K562 (cell line): Measurements from ENCODE around the gene BLVRA. TPM values are rescaled to one million over a fixed set of nuclear protein-coding genes. Genes with fewer than 3 reads are reported as not detected.

Experiments
- CBFA2T2 ChIP-seq: fragments of 450-650 bp; conservative IDR thresholded peaks from 2 replicates; pipeline ENCODE4 v1.6.1; 2017; ENCODE audit warnings: mild to moderate bottlenecking
- CXXC5 ChIP-seq: fragments of 250-450 bp; sonication (Bioruptor Pico); IDR thresholded peaks from 2 replicates; pipeline ENCODE4 v1.8.0; 2022; ENCODE audit warnings: inconsistent platforms, mild to moderate bottlenecking, moderate library complexity
- GATA2 ChIP-seq: sonication (generic); formaldehyde crosslinking; IDR thresholded peaks from 2 replicates; pipeline ENCODE4 v1.4.0; 2020; ENCODE audit warnings: mild to moderate bottlenecking, missing genetic modification reagents
- HNRNPUL1 ChIP-seq: fragments of 200-400 bp; formaldehyde crosslinking; IDR thresholded peaks from 2 replicates; pipeline ENCODE4 v1.6.1; 2017; ENCODE audit warnings: low read length
- KLF6 ChIP-seq: fragments of 250-450 bp; sonication (Bioruptor Pico); IDR thresholded peaks from 2 replicates; pipeline ENCODE4 v1.4.0; 2020; ENCODE audit warnings: mild to moderate bottlenecking, moderate library complexity, borderline replicate concordance
- SIN3A ChIP-seq, 2 experiments: fragments of 150-350 bp in 1 of 2; IDR thresholded peaks; 2 replicates each; pipeline ENCODE4 v1.6.1; 2011 to 2016; ENCODE audit warnings: borderline replicate concordance in 2 of 2, low read depth in 2 of 2, low read length in 2 of 2, mild to moderate bottlenecking in 2 of 2, moderate library complexity in 2 of 2; ENCODE audit not compliant: control insufficient read depth in 1 of 2
- SMARCC2 ChIP-seq: fragments of 450-650 bp; IDR thresholded peaks from 2 replicates; pipeline ENCODE4 v1.6.1; 2017; ENCODE audit warnings: antibody characterized with exemption, moderate library complexity, mild to moderate bottlenecking, low read depth
- STAT5B ChIP-seq: fragments of 250-450 bp; sonication (Bioruptor Pico); IDR thresholded peaks from 2 replicates; pipeline ENCODE4 v1.8.0; 2021; ENCODE audit warnings: mild to moderate bottlenecking, inconsistent platforms
- TAF7 ChIP-seq: fragments of 450-650 bp; IDR thresholded peaks from 2 replicates; pipeline ENCODE4 v1.6.1; 2016; ENCODE audit warnings: missing genetic modification characterization, missing compliant biosample characterization
- TEAD4 ChIP-seq, 2 experiments: sonication (generic) in 1 of 2; formaldehyde crosslinking in 1 of 2; IDR thresholded peaks; 2 replicates each; pipeline versions ENCODE4 v1.6.1 to v1.8.0; 2012 to 2022; ENCODE audit warnings: borderline replicate concordance in 1 of 2, inconsistent platforms in 1 of 2, low read length in 1 of 2, mild to moderate bottlenecking in 1 of 2, missing genetic modification reagents in 1 of 2
- ZC3H11A ChIP-seq: IDR thresholded peaks from 2 replicates; pipeline ENCODE4 v1.6.1; 2012; ENCODE audit warnings: low read depth, low read length, improper control_type of control experiment
- ZKSCAN3 ChIP-seq: fragments of 250-450 bp; sonication (Bioruptor Pico); IDR thresholded peaks from 2 replicates; pipeline ENCODE4 v1.4.0; 2020
- polyA plus RNA-seq, 8 experiments: library from polyadenylated mRNA; depleted of rRNA in 4 of 8; stranded (reverse) in 5 of 8; unstranded in 3 of 8; fragments of >200 nt; fragmentation: Nextera tagmentation in 2 of 8; fragmentation: Illumina TruSeq in 1 of 8; extraction: Ambion mirVana in 2 of 8; extraction: Trizol in 1 of 8; gene quantifications; 2 replicates each; pipeline versions ENCODE4 v1.2.1 to v1.2.3, GENCODE V29; 2011 to 2014; ENCODE audit warnings: inconsistent platforms in 1 of 8, missing spikeins in 1 of 8
- total RNA-seq, 7 experiments: library from RNA; depleted of rRNA in 6 of 7; stranded (reverse); fragments of >200 nt in 6 of 7; fragmentation: Illumina TruSeq in 2 of 7; extraction: Trizol in 2 of 7; gene quantifications; 2 replicates each; pipeline versions ENCODE4 v1.2.1 to v1.2.3, GENCODE V29; 2011 to 2021; ENCODE audit warnings: low replicate concordance in 1 of 7
- TF ChIP-seq, protein P1 (sequence below), 2 experiments: fragments of 450-650 bp in 1 of 2; sonication (generic) in 1 of 2; formaldehyde crosslinking in 1 of 2; IDR thresholded peaks in 1 of 2; conservative IDR thresholded peaks in 1 of 2; 2 replicates each; pipeline versions ENCODE4 v1.6.1 to v1.8.1; 2016 to 2023; ENCODE audit warnings: mild to moderate bottlenecking in 2 of 2, moderate library complexity in 2 of 2, inconsistent platforms in 1 of 2, missing genetic modification reagents in 1 of 2
- TF ChIP-seq, protein P2 (sequence below): fragments of 450-650 bp; formaldehyde crosslinking; conservative IDR thresholded peaks from 2 replicates; pipeline ENCODE4 v1.4.0; 2022; ENCODE audit warnings: mild to moderate bottlenecking, missing genetic modification characterization
- TF ChIP-seq, protein P3 (sequence below): sonication (generic); formaldehyde crosslinking; IDR thresholded peaks from 2 replicates; pipeline ENCODE4 v1.8.1; 2023; ENCODE audit warnings: missing genetic modification reagents, mild to moderate bottlenecking, borderline replicate concordance
- TF ChIP-seq, protein P4 (sequence below), 3 experiments: IDR thresholded peaks in 2 of 3; conservative IDR thresholded peaks in 1 of 3; 2 replicates each; pipeline ENCODE4 v1.5.1; 2011 to 2012; ENCODE audit warnings: low read length in 3 of 3, mild to moderate bottlenecking in 3 of 3, control low read depth in 2 of 3, improper control_type of control experiment in 1 of 3, inconsistent platforms in 1 of 3, low read depth in 1 of 3, mixed read lengths in 1 of 3, moderate library complexity in 1 of 3; ENCODE audit not compliant: insufficient read depth in 2 of 3

The BLVRA gene
- total and polyA plus RNA-seq, 9 of the 15 experiments (the other 6 are each of a cell fraction or from before 2014, with no cell fraction given) = 48.5 to 147 (median 61.5) TPM

DNA sequence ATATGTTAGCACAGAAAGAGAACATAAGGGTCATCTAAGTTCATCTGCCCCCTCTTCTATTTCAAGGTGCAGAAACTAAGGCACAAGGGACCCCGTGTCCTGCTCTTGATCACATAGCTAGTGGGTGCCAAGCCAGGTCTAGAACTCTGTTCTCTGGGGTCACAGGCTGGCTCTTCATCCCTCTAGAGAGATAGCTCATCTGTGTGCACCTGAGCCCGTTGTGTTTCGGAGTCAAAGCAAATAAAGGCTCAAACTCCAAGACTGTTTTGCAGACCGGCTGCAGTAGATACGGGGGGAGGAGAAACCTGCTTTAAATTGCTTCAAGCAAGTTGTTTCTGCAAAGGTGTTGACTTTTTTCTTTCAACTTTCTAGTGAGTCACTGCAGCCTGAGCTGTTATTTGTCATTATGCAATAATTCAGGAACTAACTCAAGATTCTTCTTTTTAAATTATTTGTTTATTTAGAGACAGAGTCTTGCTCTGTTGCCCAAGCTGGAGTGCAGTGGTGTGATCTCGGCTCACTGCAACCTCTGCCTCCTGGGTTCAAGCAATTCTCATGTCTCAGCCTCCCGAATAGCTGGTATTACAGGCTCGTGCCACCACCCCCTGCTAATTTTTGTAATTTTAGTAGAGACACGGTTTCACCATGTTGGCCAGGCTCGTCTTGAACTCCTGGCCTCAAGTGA lies 6.5 kb downstream of the BLVRA start (continued):
- no peak for TF ChIP-seq CBFA2T2
- TF ChIP-seq TEAD4 (IDR thresholded peaks at IDR 0.05; ENCODE audit: low read length) = no peak
- no peak for TF ChIP-seq TEAD4 (CRISPR knock-in tag; IDR thresholded peaks at IDR 0.05; ENCODE audit: borderline replicate concordance)
- TF ChIP-seq TAF7 = no peak
- no peak for TF ChIP-seq STAT5B (CRISPR knock-in tag)
- no peak for TF ChIP-seq ZC3H11A
- no peak for TF ChIP-seq KLF6
- TF ChIP-seq CXXC5 (CRISPR knock-in tag) = no peak
- TF ChIP-seq, protein P1, sequence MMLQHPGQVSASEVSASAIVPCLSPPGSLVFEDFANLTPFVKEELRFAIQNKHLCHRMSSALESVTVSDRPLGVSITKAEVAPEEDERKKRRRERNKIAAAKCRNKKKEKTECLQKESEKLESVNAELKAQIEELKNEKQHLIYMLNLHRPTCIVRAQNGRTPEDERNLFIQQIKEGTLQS (IDR thresholded peaks at IDR 0.05) = peak; percentile 61; the same call in 1 of the 2 replicates
- TF ChIP-seq, protein P1 (CRISPR knock-in tag; conservative IDR thresholded peaks at IDR 0.05) = no peak
- TF ChIP-seq SMARCC2 = 0 out of 2 replicates have a peak, but pooled peaks have one; percentile 46
- no peak for TF ChIP-seq GATA2 (CRISPR knock-in tag)
- TF ChIP-seq ZKSCAN3 (CRISPR knock-in tag) = no peak
- TF ChIP-seq, protein P2, sequence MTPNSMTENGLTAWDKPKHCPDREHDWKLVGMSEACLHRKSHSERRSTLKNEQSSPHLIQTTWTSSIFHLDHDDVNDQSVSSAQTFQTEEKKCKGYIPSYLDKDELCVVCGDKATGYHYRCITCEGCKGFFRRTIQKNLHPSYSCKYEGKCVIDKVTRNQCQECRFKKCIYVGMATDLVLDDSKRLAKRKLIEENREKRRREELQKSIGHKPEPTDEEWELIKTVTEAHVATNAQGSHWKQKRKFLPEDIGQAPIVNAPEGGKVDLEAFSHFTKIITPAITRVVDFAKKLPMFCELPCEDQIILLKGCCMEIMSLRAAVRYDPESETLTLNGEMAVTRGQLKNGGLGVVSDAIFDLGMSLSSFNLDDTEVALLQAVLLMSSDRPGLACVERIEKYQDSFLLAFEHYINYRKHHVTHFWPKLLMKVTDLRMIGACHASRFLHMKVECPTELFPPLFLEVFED = no peak
- no peak for TF ChIP-seq HNRNPUL1
- TF ChIP-seq SIN3A (IDR thresholded peaks at IDR 0.05; ENCODE audit: borderline replicate concordance in 2 of 2, control insufficient read depth in 1 of 2, low read depth in 2 of 2, low read length in 2 of 2) = no peak
- TF ChIP-seq, protein P3, sequence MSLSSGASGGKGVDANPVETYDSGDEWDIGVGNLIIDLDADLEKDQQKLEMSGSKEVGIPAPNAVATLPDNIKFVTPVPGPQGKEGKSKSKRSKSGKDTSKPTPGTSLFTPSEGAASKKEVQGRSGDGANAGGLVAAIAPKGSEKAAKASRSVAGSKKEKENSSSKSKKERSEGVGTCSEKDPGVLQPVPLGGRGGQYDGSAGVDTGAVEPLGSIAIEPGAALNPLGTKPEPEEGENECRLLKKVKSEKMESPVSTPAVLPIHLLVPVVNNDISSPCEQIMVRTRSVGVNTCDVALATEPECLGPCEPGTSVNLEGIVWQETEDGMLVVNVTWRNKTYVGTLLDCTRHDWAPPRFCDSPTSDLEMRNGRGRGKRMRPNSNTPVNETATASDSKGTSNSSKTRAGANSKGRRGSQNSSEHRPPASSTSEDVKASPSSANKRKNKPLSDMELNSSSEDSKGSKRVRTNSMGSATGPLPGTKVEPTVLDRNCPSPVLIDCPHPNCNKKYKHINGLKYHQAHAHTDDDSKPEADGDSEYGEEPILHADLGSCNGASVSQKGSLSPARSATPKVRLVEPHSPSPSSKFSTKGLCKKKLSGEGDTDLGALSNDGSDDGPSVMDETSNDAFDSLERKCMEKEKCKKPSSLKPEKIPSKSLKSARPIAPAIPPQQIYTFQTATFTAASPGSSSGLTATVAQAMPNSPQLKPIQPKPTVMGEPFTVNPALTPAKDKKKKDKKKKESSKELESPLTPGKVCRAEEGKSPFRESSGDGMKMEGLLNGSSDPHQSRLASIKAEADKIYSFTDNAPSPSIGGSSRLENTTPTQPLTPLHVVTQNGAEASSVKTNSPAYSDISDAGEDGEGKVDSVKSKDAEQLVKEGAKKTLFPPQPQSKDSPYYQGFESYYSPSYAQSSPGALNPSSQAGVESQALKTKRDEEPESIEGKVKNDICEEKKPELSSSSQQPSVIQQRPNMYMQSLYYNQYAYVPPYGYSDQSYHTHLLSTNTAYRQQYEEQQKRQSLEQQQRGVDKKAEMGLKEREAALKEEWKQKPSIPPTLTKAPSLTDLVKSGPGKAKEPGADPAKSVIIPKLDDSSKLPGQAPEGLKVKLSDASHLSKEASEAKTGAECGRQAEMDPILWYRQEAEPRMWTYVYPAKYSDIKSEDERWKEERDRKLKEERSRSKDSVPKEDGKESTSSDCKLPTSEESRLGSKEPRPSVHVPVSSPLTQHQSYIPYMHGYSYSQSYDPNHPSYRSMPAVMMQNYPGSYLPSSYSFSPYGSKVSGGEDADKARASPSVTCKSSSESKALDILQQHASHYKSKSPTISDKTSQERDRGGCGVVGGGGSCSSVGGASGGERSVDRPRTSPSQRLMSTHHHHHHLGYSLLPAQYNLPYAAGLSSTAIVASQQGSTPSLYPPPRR = no peak
- TF ChIP-seq, protein P4, sequence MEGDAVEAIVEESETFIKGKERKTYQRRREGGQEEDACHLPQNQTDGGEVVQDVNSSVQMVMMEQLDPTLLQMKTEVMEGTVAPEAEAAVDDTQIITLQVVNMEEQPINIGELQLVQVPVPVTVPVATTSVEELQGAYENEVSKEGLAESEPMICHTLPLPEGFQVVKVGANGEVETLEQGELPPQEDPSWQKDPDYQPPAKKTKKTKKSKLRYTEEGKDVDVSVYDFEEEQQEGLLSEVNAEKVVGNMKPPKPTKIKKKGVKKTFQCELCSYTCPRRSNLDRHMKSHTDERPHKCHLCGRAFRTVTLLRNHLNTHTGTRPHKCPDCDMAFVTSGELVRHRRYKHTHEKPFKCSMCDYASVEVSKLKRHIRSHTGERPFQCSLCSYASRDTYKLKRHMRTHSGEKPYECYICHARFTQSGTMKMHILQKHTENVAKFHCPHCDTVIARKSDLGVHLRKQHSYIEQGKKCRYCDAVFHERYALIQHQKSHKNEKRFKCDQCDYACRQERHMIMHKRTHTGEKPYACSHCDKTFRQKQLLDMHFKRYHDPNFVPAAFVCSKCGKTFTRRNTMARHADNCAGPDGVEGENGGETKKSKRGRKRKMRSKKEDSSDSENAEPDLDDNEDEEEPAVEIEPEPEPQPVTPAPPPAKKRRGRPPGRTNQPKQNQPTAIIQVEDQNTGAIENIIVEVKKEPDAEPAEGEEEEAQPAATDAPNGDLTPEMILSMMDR (IDR thresholded peaks at IDR 0.05 in 2 of 3, conservative IDR thresholded peaks at IDR 0.05 in 1 of 3; ENCODE audit: insufficient read depth in 2 of 3, low read depth in 1 of 3, low read length in 3 of 3) = no peak
